PC-9 (cell line): ENCODE measurements around the gene GCC2.

Experiments used
- EZH2 ChIP-seq: fragments of 200-600 bp; sonication (generic); IDR thresholded peaks from 2 replicates; pipeline ENCODE4 v1.8.0; 2017; ENCODE audit warnings: antibody characterized with exemption, low read depth
- TF ChIP-seq, protein P1 (sequence below): fragments of 200-600 bp; sonication (generic); conservative IDR thresholded peaks from 2 replicates; pipeline ENCODE4 v1.6.1; 2017; ENCODE audit warnings: mixed run types, antibody characterized with exemption, mild to moderate bottlenecking, moderate library complexity

DNA sequence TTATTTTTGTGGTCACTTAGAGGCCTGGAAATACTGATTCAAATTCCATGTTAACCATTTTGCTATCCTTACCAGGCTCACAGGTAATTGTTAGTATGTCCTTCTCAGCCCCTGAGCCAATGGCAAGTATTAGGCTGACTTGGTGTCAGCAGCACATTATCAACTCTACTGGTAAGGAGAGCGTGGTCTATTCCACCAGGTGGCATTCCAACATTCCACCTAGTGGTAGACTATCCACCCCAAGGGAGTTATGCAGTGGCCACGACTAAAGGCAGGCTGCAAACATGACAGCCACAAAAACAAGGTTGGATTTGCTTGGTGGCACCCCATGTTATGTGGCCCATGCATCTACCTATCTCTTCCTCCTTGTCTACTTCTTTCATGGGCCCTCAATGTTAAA, 31.8 kb upstream of the GCC2 start:
- TF ChIP-seq, protein P1, sequence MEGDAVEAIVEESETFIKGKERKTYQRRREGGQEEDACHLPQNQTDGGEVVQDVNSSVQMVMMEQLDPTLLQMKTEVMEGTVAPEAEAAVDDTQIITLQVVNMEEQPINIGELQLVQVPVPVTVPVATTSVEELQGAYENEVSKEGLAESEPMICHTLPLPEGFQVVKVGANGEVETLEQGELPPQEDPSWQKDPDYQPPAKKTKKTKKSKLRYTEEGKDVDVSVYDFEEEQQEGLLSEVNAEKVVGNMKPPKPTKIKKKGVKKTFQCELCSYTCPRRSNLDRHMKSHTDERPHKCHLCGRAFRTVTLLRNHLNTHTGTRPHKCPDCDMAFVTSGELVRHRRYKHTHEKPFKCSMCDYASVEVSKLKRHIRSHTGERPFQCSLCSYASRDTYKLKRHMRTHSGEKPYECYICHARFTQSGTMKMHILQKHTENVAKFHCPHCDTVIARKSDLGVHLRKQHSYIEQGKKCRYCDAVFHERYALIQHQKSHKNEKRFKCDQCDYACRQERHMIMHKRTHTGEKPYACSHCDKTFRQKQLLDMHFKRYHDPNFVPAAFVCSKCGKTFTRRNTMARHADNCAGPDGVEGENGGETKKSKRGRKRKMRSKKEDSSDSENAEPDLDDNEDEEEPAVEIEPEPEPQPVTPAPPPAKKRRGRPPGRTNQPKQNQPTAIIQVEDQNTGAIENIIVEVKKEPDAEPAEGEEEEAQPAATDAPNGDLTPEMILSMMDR = no peak
- TF ChIP-seq EZH2 = no peak
